VCaP (cell line): ENCODE results near the gene ATG13.
A peak's percentile ranks its signal among the peaks of the same experiment; 100 is the strongest.
"Not testable (repeated sequence)": the region's sequence is repeated elsewhere in the genome, so short reads cannot be mapped to it uniquely, and the experiment has no call there.

Source experiments
- H3K27ac ChIP-seq: fragments of 450-650 bp; 2 replicates; pipeline ENCODE4 v1.5.1; 2017
- CTCF ChIP-seq: fragments of 450-650 bp; conservative IDR thresholded peaks from 2 replicates; pipeline ENCODE4 v1.5.1; 2017; ENCODE audit warnings: mild to moderate bottlenecking, moderate library complexity

ATG13 gene

DNA sequence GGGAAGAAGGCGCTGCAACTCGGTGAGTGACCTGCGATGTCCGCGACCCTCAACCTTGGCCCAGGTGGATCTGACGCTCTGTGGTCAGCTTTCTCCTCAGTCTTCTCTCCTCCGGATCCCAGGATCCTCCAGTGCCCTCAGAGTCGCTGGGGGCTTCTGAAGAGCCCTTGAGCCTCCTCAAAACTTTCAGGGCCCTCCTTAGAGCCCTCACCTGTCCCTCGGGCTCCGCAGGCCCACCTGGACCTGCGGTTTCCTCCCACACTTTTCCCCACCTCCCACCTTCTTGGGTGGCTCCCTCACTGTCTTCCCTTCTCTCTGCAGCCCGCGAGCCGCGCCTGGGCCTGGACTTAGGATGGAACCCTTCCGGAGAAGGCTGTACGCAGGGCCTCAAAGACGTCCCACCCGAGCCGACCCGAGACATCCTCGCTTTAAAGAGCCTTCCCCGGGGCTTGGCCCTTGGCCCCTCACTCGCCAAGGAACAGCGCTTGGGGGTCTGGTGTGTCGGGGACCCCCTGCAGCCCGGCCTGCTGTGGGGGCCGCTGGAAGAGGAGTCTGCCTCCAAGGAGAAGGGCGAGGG lies 83.8 kb downstream of the ATG13 start:
- peak overlapping the region; percentile 90 for H3K27ac ChIP-seq
- TF ChIP-seq CTCF, result no peak

- no peak for TF ChIP-seq CTCF
- no peak overlapping the region for H3K27ac ChIP-seq
These were observed 87.8 kb downstream of the ATG13 start for GRCh38 chr11:46705070-46705688.

GRCh38 chr11:46706886-46707285 lies 89.5 kb downstream of the ATG13 start:
- no peak for TF ChIP-seq CTCF

DNA sequence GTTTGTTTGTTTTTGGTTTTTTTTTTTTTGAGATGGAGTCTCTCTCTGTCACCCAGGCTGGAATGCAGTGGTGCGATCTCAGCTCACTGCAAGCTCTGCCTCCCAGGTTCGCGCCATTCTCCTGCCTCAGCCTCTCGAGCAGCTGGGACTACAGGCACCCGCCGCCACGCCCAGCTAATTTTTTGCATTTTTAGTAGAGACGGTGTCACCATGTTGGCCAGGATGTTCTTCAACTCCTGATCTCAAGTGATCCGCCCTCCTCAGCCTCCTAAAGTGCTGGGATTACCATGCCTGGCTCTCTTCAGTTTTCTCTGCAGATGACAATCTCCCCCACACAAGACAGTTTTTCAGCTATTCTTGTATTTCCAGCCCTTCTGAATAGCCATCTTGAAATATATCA lies 92.0 kb downstream of the ATG13 start:
- not testable (repeated sequence) for H3K27ac ChIP-seq

More at GRCh38 chr11:46706886-46707285, 89.5 kb downstream of the ATG13 start:
- no peak overlapping the region for H3K27ac ChIP-seq

- H3K27ac ChIP-seq, result no peak overlapping the region
- no peak for TF ChIP-seq CTCF
These were observed 93.5 kb downstream of the ATG13 start for GRCh38 chr11:46710821-46711269.

DNA sequence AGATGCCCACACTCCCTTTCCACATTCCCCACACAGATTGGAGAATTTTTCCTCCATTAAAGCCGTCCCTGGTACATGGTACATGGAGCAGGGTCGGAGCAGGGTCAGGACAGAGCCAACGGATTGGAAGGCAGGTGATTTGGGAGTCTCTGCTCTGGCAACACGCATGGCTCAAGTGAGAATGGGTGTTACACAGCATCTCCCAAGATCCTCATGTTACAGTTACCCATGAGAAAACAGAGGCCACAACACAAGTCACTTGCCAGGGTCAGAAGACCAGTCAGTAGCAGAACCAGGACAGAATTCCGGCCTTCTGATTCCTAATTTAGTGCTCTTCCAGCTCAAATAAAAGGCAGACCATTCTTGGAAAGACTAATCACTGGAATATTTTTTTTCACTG lies 94.0 kb downstream of the ATG13 start:
- H3K27ac ChIP-seq, result no peak overlapping the region
- TF ChIP-seq CTCF, result no peak

DNA sequence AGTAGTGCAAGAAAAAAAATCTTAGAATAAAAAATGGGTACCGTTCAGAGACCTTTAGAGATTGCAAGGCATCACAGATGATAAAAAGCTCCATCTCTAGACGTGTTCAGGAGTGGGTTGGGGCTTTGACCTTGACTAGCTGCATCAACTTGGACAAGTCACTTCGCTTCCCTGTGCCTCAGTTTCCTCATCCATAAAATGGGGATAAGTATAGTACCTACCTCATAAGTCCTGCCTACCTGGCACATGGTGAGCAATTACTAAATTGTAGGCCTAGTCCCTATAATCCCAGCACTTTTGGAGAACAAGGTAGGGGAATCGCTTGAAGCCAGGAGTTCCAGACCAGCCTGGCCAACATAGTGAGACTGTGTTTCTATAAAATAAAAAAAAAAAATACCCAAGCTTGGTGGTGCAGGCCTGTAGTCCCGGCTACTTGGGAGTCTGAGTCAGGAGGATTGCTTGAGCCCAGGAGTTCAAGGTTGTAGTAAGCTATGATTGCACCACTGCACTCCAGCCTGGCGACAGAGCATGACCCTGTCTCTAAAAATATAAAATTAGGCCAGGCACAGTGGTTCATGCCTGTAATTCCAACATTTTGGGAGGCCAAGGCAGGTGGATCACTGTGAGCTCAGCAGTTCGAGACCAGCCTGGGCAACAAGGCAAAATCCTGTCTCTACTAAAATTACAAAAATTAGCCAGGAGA lies 95.7 kb downstream of the ATG13 start:
- H3K27ac ChIP-seq, result no peak overlapping the region
- TF ChIP-seq CTCF, result no peak

DNA sequence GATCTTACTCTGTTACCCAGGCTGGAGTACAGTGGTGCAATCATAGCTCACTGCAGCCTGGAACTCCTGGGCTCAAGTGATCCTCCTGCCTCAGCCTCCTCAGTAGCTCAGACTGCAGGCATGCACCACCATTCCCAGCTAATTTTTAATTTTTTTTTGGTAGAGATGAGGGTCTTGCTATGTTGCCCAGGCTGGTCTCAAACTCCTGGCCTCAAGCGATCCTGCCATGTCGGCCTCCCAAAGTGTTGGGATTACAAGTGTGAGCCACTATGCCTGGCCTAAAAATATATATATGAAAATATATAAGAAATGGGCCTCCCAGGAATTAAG lies 100.4 kb downstream of the ATG13 start:
- H3K27ac ChIP-seq, result peak overlapping the region; percentile 53
